IMR-90 (cell line): ENCODE results near the gene GLO1. TPM values are rescaled to one million over a fixed set of nuclear protein-coding genes. Genes with fewer than 3 reads are reported as not detected.

Experiments used
- ATAC-seq: fragments of 200-7000 bp; cut with Tn5 transposase; 2 replicates; pipeline ENCODE4 v1.9.1; 2020; ENCODE audit warnings: low read depth, mild to moderate bottlenecking, moderate library complexity
- BruUV-seq: library from RNA; stranded (reverse); fragments of 400-500 nt; replicated peaks from 2 replicates; lab custom pipeline; 2021; lab: Mats Ljungman, UMichigan
- CTCF ChIA-PET: fragments of 300-600 bp; formaldehyde crosslinking; extraction: SDS; loops from one replicate; lab custom pipeline; 2021; ENCODE audit warnings: antibody characterized with exemption; lab: Yijun Ruan, JAX
- POLR2A ChIA-PET: fragments of 300-600 bp; sonication (Branson Sonifier 250); formaldehyde crosslinking; loops from one replicate; lab custom pipeline; 2022; ENCODE audit warnings: antibody characterized with exemption; ENCODE audit not compliant: unreplicated experiment; lab: Charles Lee
- DNase-seq: peaks from one replicate; pipeline ENCODE4 v3.0.0; 2013
- H2AFZ ChIP-seq: replicated peaks from 2 replicates; pipeline ENCODE3; 2013; ENCODE audit warnings: low read length, mild to moderate bottlenecking; ENCODE audit not compliant: poor library complexity
- H2AK5ac ChIP-seq: 2 replicates; pipeline ENCODE4 v1.6.1; 2013; ENCODE audit warnings: low read depth, low read length, inconsistent platforms
- H2AK9ac ChIP-seq: replicated peaks from 2 replicates; pipeline ENCODE3; 2013; ENCODE audit warnings: mild to moderate bottlenecking, low read depth, low read length, moderate library complexity; ENCODE audit not compliant: poor library complexity
- H2BK120ac ChIP-seq: 2 replicates; pipeline ENCODE4 v1.6.1; 2013; ENCODE audit warnings: low read depth, low read length, inconsistent platforms
- H2BK15ac ChIP-seq: 3 replicates; pipeline ENCODE4 v1.6.1; 2013; ENCODE audit warnings: low read depth, low read length, inconsistent platforms
- H2BK20ac ChIP-seq: 2 replicates; pipeline ENCODE4 v1.6.1; 2013; ENCODE audit warnings: low read depth, mild to moderate bottlenecking, inconsistent platforms, low read length, moderate library complexity
- H2BK5ac ChIP-seq: 2 replicates; pipeline ENCODE4 v1.6.1; 2013; ENCODE audit warnings: mild to moderate bottlenecking, low read depth, low read length, inconsistent platforms; ENCODE audit not compliant: poor library complexity, severe bottlenecking
- H3K14ac ChIP-seq: replicated peaks from 2 replicates; pipeline ENCODE4 v1.6.1; 2013; ENCODE audit warnings: low read depth, low read length, inconsistent platforms
- H3K18ac ChIP-seq: 2 replicates; pipeline ENCODE4 v1.6.1; 2013; ENCODE audit warnings: low read depth, low read length, control low read depth
- H3K23ac ChIP-seq: 2 replicates; pipeline ENCODE4 v1.6.1; 2013; ENCODE audit warnings: low read depth, low read length, inconsistent platforms
- H3K27ac ChIP-seq: 2 replicates; pipeline ENCODE4 v1.5.1; 2013; ENCODE audit warnings: mild to moderate bottlenecking, control low read depth, low read length; ENCODE audit not compliant: insufficient read depth
- H3K27me3 ChIP-seq: 2 replicates; pipeline ENCODE4 v1.6.1; 2013; ENCODE audit warnings: low read length; ENCODE audit not compliant: control insufficient read depth, insufficient read depth
- H3K36me3 ChIP-seq: 2 replicates; pipeline ENCODE4 v1.6.1; 2013; ENCODE audit warnings: low read length, mixed read lengths; ENCODE audit not compliant: control insufficient read depth, insufficient read depth
- H3K4ac ChIP-seq: 2 replicates; pipeline ENCODE4 v1.6.1; 2013; ENCODE audit warnings: low read depth, low read length, inconsistent platforms
- H3K4me1 ChIP-seq: 2 replicates; pipeline ENCODE4 v1.6.1; 2013; ENCODE audit warnings: low read length, mixed read lengths; ENCODE audit not compliant: control insufficient read depth, insufficient read depth
- H3K4me2 ChIP-seq: 2 replicates; pipeline ENCODE4 v1.6.1; 2013; ENCODE audit warnings: low read depth, mild to moderate bottlenecking, control low read depth, low read length, moderate library complexity
- H3K4me3 ChIP-seq: 2 replicates; pipeline ENCODE4 v1.5.1; 2013; ENCODE audit warnings: low read depth, mild to moderate bottlenecking, control low read depth, low read length, moderate library complexity; ENCODE audit not compliant: insufficient read depth
- H3K56ac ChIP-seq: 2 replicates; pipeline ENCODE4 v1.6.1; 2013; ENCODE audit warnings: low read length, inconsistent platforms; ENCODE audit not compliant: insufficient read depth; ENCODE audit errors: extremely low read depth
- H3K79me1 ChIP-seq, 2 experiments: 2 replicates each; pipeline ENCODE4 v1.6.1; 2013; ENCODE audit warnings: low read length in 2 of 2, inconsistent platforms in 1 of 2, low read depth in 1 of 2
- H3K9ac ChIP-seq: 2 replicates; pipeline ENCODE4 v1.6.1; 2013; ENCODE audit warnings: low read depth, low read length, control low read depth
- H3K9me1 ChIP-seq: 2 replicates; pipeline ENCODE4 v1.6.1; 2013; ENCODE audit warnings: low read length, inconsistent platforms; ENCODE audit not compliant: insufficient read depth
- H3K9me3 ChIP-seq: 2 replicates; pipeline ENCODE4 v1.6.1; 2013; ENCODE audit warnings: low read length; ENCODE audit not compliant: control insufficient read depth, insufficient read depth
- H4K20me1 ChIP-seq: 2 replicates; pipeline ENCODE4 v1.6.1; 2013; ENCODE audit warnings: low read length, inconsistent platforms; ENCODE audit not compliant: insufficient read depth
- H4K5ac ChIP-seq: 2 replicates; pipeline ENCODE4 v1.6.1; 2013; ENCODE audit warnings: mild to moderate bottlenecking, low read depth, low read length, control low read depth
- H4K8ac ChIP-seq, 2 experiments: 2 replicates each; pipeline ENCODE4 v1.6.1; 2013; ENCODE audit warnings: low read depth in 2 of 2, low read length in 2 of 2, control low read depth in 1 of 2, inconsistent platforms in 1 of 2
- H4K91ac ChIP-seq: 2 replicates; pipeline ENCODE4 v1.6.1; 2013; ENCODE audit warnings: low read depth, low read length, inconsistent platforms; ENCODE audit not compliant: insufficient read depth
- CEBPB ChIP-seq: IDR thresholded peaks from 2 replicates; pipeline ENCODE4 v1.6.1; 2012; ENCODE audit warnings: low read depth, low read length, improper control_type of control experiment
- FOS ChIP-seq: fragments of 150-350 bp; IDR thresholded peaks from 2 replicates; pipeline ENCODE4 v1.6.1; 2016; ENCODE audit warnings: low read depth, low read length
- POLR2A ChIP-seq: IDR thresholded peaks from 2 replicates; pipeline ENCODE4 v1.6.1; 2012; ENCODE audit warnings: mild to moderate bottlenecking, low read depth, low read length
- RAD21 ChIP-seq: IDR thresholded peaks from 2 replicates; pipeline ENCODE4 v1.6.1; 2012; ENCODE audit warnings: low read length, improper control_type of control experiment
- RCOR1 ChIP-seq: IDR thresholded peaks from 2 replicates; pipeline ENCODE4 v1.6.1; 2012; ENCODE audit warnings: mild to moderate bottlenecking, low read length, improper control_type of control experiment; ENCODE audit not compliant: insufficient replicate concordance
- SMC3 ChIP-seq: fragments of 150-350 bp; IDR thresholded peaks from 2 replicates; pipeline ENCODE4 v1.6.1; 2016; ENCODE audit warnings: low read depth, mild to moderate bottlenecking, antibody characterized with exemption, low read length, moderate library complexity
- USF2 ChIP-seq: fragments of 150-350 bp; IDR thresholded peaks from 2 replicates; pipeline ENCODE4 v1.6.1; 2017; ENCODE audit warnings: mild to moderate bottlenecking, antibody characterized with exemption, low read length, low read depth
- WGBS, 2 experiments: methylation state at CpG; one replicate each; pipeline versions ENCODE4 v1.1.5 to v1.1.7; 2013; ENCODE audit warnings: missing lambda C conversion rate in 2 of 2; ENCODE audit not compliant: insufficient read length in 1 of 2; ENCODE audit errors: extremely low coverage in 2 of 2; 5-methylcytosine and 5-hydroxymethylcytosine counted together
- dilution Hi-C: fragments of 300-500 bp; cut with HindIII; formaldehyde crosslinking; loops from one replicate; pipeline ENCODE4 v1.14.3; 2018; ENCODE audit warnings: low sequenced_read_pairs; ENCODE audit not compliant: unreplicated experiment
- in situ Hi-C: fragments of 300-500 bp; cut with MboI; formaldehyde crosslinking; loops from 3 replicates; pipeline ENCODE4 v1.14.3; 2019; ENCODE audit warnings: low sequenced_read_pairs, inconsistent platforms, mixed read lengths
- intact Hi-C: fragments of 100-400 bp; cut with micrococcal nuclease; formaldehyde crosslinking; loops from 2 replicates; pipeline ENCODE4 v1.10.0; 2022
- polyA plus RNA-seq, 3 experiments: library from polyadenylated mRNA; depleted of rRNA; stranded (reverse); fragments of >200 nt; gene quantifications; 2 replicates each; pipeline ENCODE4 v1.2.3, GENCODE V29; 2012; ENCODE audit warnings: low replicate concordance in 1 of 3
- total RNA-seq: library from RNA; depleted of rRNA; stranded (reverse); fragments of >200 nt; gene quantifications from 2 replicates; pipeline ENCODE4 v1.2.3, GENCODE V29; 2012
- TF ChIP-seq, protein P1 (sequence below): conservative IDR thresholded peaks from 2 replicates; pipeline ENCODE4 v1.5.1; 2012; ENCODE audit warnings: mild to moderate bottlenecking, low read depth, low read length, improper control_type of control experiment
- TF ChIP-seq, protein P2 (sequence below): fragments of 150-350 bp; IDR thresholded peaks from 2 replicates; pipeline ENCODE4 v1.6.1; 2016; ENCODE audit warnings: low read depth, mild to moderate bottlenecking, low read length, moderate library complexity, borderline replicate concordance

Gene GLO1
- total and polyA plus RNA-seq, 2 of the 4 experiments (the other 2 are of a cell fraction) = 65.1 to 111 TPM

GRCh38 chr6:38688579-38689087 lies 14.3 kb downstream of the GLO1 start:
- in situ Hi-C loops = no loop called here
- Histone ChIP-seq H3K79me1 (peaks cover 12 to 37% of the 10 kb centered on the region in 2 experiments), H2AK5ac (no peak overlapping the region), H3K9me3 (no peaks in the 10 kb centered on the region), H3K4ac (no peak overlapping the region), H2AFZ (no peak overlapping the region), H4K5ac (no peak overlapping the region), H3K9me1 (peaks cover 15% of the 10 kb centered on the region), H3K36me3 (peaks cover 2% of the 10 kb centered on the region), H3K4me3 (no peak overlapping the region), H3K18ac (no peak overlapping the region), H2BK20ac (no peak overlapping the region), H4K8ac (no peak overlapping the region), H3K27ac (no peak overlapping the region), H3K9ac (no peak overlapping the region), H4K91ac (no peak overlapping the region), H2BK15ac (no peak overlapping the region), H2BK5ac (no peak overlapping the region), H3K56ac (no peak overlapping the region), H4K20me1 (peaks cover 21% of the 10 kb centered on the region), H2BK120ac (no peak overlapping the region), H3K14ac (no peak overlapping the region), H3K23ac (no peak overlapping the region), H3K4me2 (no peak overlapping the region), H2AK9ac (no peak overlapping the region), H3K27me3 (no peaks in the 10 kb centered on the region), H3K4me1 (peaks cover 7% of the 10 kb centered on the region; the same call in 1 of the 2 replicates)
- TF ChIP-seq SMC3 (no peak), CEBPB (no peak), USF2 (no peak), FOS (no peak), POLR2A (no peak), RCOR1 (no peak), RAD21 (no peak)
- TF ChIP-seq, protein P1, sequence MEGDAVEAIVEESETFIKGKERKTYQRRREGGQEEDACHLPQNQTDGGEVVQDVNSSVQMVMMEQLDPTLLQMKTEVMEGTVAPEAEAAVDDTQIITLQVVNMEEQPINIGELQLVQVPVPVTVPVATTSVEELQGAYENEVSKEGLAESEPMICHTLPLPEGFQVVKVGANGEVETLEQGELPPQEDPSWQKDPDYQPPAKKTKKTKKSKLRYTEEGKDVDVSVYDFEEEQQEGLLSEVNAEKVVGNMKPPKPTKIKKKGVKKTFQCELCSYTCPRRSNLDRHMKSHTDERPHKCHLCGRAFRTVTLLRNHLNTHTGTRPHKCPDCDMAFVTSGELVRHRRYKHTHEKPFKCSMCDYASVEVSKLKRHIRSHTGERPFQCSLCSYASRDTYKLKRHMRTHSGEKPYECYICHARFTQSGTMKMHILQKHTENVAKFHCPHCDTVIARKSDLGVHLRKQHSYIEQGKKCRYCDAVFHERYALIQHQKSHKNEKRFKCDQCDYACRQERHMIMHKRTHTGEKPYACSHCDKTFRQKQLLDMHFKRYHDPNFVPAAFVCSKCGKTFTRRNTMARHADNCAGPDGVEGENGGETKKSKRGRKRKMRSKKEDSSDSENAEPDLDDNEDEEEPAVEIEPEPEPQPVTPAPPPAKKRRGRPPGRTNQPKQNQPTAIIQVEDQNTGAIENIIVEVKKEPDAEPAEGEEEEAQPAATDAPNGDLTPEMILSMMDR = no peak
- TF ChIP-seq, protein P2, sequence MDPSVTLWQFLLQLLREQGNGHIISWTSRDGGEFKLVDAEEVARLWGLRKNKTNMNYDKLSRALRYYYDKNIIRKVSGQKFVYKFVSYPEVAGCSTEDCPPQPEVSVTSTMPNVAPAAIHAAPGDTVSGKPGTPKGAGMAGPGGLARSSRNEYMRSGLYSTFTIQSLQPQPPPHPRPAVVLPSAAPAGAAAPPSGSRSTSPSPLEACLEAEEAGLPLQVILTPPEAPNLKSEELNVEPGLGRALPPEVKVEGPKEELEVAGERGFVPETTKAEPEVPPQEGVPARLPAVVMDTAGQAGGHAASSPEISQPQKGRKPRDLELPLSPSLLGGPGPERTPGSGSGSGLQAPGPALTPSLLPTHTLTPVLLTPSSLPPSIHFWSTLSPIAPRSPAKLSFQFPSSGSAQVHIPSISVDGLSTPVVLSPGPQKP = no peak
- ChIA-PET CTCF (no interaction called here), POLR2A (no interaction called here)
- ATAC-seq = no peak
- DNase-seq = no peak
- no TSS peak for BruUV-seq
- dilution Hi-C loops = no loop called here
- no CpG with 5 or more reads among the region's 6 CpGs for WGBS, 2 experiments
- intact Hi-C loops = no loop called here
